Astrocyte of the hippocampus (primary cell): Measurements from ENCODE around the gene CCNYL1.
"Not testable (repeated sequence)": the region's sequence is repeated elsewhere in the genome, so short reads cannot be mapped to it uniquely, and the experiment has no call there.

ENCODE experiments used
- DNase-seq: peaks from one replicate; pipeline ENCODE4 v3.0.0; 2011; ENCODE audit warnings: low read depth, low spot score

The CCNYL1 gene

GRCh38 chr2:207710814-207711740, at the start of gene CCNYL1:
Gene CCNYL1 (plus strand): TSS chr2:207711640. CDS start chr2:207711897, 257 bp downstream.
- peak; percentile 100 for DNase-seq

DNA sequence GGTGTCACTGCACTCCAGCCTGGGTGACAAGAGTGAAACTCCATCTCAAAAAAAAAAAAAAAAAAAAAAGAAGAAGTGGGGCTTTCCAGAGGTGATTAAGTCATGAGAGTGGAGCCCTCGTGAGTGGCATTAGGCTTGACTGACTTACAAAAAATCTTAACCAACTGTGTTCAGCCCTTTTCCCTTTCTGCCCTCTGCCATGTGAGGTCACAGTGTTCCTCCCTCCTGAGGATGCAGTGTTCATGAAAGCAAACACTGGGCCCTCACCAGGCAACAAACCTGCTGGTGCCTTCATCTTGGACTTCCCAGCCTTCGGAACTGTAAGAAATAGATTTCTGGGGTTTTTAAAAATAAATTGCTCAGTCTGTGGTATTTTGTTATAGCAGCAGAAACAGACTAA, 49.2 kb upstream of the CCNYL1 start:
- DNase-seq: no peak

DNA sequence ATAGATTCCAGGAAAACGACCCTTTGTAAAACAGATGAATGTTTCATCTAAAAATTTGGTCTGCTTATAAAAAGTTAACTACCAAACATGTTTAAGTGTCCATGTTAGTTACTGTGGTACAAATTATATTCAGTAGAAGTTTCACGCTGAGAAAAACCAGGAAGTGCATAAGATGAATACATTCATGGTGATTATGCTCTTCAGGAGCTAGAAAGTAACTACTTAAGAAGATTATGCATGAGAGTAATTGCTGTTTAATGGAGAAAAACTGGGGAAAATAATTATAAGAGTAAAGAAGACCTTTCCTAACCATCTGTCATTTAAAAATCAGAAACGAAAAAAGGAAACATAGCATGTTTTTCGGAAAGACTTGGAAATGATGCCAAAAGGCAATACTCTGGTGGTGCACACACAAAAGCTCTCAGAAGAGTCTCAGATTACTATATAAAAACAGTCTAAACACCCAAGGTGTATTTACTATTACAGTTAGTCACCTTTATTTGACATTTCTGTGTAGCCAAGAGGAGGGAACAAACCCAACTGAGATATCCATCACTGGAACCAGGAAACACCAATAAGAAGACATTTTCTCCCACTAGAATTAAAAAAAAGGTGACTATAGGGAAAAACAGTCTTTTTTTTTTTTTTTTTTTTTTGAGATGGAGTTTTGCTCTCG, 47.4 kb upstream of the CCNYL1 start:
- DNase-seq: no peak

DNA sequence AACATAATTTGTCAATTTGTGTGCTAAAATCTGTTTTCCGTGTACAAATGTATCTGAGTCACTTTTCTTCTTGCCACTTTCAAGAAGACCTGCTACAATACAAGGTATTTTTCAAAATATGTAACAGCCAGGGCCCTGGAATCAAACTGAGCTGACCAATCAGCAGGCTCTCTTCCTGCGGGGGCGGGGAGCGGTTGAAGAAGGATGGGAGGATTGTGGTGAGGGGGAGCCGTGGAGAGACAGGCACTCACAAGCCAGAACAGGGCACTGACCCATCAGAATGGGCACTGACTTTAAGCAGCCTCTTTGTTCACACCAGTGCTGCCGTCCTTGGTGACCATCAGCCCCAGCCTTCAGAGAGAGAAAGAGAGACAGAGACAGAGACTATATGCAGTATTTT, 40.6 kb upstream of the CCNYL1 start:
- DNase-seq: no peak

- DNase-seq: no peak
Measured at GRCh38 chr2:207673431-207673830, 38.0 kb upstream of the CCNYL1 start.

DNA sequence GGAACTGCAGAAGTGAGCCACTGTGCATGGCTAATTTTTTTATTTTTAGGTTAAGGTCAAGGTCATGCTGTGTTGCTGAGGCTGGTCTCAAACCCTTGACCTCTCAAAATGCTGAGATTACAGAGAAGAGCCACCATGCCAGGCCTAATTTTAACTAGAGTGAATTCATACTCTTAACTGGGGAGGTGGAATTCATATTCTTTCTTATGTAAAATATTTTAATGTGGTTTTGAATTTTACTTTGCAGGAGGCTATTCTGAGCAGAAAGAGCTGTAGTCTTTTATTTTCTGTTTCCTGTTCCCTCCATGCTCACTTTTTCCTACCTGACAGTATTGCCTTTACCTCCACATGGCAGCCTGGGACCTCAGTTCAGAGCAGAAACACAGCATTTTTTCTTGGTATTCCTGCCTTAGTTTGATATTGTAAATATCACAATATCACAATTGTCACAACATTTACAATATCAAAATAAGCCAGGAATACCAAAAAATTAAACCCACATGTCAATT, 37.1 kb upstream of the CCNYL1 start:
- DNase-seq: no peak

DNA sequence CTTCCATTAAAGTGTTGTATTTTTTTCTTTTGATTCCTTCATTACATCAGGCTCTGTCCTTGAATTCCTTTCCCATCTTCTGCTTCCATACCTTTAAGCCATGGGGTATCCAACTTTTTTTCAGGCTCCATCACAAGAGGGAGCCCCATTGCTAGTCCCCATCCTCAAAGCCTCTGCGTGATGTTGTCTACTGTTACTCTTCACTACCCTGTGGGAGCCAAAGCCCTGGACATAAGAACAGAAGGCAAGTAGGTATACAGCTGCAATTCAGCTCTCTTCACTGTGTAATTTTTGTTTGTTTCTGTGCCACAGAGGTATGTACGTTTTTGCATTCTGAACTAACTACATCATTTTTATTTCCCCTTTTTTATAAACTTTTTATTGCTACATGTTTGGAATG, 36.6 kb upstream of the CCNYL1 start:
- no peak for DNase-seq

DNA sequence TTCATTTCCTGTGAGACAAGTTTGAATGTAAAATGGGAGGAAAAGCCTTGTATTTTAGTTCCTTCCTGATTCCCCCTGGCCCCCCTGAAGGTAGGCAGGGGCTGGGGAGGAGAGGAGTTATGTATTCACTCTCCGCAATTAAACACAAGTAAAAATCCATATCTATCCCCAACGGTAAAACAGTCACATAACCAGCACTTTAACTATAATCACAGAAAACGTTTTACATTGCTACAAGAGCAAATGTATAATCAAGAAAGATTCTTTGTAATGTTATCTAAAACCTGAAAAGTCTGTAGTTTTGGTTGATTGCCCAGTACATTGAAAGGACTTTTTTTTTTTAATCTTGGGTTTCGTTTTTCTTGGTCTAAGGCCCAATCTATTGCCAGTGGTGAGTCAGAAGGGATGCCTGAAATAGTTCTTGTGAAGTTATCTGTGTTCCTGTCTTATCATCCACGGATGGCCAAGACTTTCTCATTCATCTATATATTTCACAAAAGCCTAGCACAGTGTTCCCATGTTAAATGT, 34.5 kb upstream of the CCNYL1 start:
- DNase-seq: peak; percentile 84

GRCh38 chr2:207681431-207681830, 30.0 kb upstream of the CCNYL1 start:
- no peak for DNase-seq

- DNase-seq: no peak
Measured at GRCh38 chr2:207682557-207682956, 28.9 kb upstream of the CCNYL1 start.

DNA sequence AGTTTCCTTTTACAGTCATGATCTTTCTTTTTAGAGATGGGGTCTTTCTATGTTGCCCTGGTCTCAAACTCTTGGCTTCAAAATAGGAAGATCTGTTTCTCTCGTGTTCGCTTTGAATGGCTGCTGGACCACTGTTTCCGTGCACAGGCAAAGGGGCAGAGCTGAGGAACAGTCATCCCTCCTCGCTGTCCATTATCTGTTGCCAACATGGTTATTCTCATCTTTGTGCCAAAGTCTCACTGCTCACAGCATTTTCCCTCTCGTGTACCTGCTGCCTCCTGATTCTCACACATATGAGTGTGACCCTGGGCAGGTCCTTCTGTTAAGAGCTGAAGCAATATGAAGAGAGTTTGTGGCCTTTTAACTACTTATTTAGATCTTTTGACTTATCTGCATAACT, 28.0 kb upstream of the CCNYL1 start:
- peak; percentile 11 for DNase-seq

DNA sequence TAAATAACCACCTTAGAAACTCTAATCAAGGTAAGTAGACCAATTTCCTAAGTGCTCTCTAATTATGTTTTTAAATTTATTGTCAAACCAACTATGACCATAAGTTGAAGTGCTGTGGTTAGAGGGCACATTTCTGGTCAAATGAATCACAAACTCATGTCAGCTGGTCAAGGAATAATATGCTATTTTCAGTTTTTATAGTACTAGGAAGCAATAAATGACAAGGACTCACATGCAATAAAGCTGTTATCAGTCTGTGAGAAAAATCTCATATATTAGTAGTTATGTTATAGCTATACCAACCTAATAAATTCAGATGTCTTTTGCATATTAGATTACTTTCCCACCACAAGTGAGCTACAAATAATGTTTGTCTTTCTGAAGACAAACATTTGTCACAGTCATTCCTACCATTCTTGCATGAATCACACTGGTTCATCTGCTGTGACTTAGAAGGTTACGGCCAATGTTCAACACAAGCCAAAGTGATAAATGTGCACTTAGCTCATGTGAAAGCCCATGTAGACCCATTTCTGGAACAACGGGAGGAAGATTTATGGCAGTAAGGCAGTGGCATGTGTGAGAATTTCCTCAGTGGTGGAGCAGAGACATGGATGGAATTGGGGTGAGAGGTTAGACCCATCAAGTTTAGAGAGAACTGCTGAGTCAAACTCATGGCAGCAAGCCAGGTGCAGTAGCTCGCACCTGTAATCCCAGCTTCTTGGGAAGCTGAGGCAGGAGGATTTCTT, 27.4 kb upstream of the CCNYL1 start:
- peak; percentile 52 for DNase-seq

GRCh38 chr2:207686812-207687211, 24.6 kb upstream of the CCNYL1 start:
- DNase-seq: no peak

- no peak for DNase-seq
Measured at GRCh38 chr2:207688597-207688996, 22.8 kb upstream of the CCNYL1 start.

DNA sequence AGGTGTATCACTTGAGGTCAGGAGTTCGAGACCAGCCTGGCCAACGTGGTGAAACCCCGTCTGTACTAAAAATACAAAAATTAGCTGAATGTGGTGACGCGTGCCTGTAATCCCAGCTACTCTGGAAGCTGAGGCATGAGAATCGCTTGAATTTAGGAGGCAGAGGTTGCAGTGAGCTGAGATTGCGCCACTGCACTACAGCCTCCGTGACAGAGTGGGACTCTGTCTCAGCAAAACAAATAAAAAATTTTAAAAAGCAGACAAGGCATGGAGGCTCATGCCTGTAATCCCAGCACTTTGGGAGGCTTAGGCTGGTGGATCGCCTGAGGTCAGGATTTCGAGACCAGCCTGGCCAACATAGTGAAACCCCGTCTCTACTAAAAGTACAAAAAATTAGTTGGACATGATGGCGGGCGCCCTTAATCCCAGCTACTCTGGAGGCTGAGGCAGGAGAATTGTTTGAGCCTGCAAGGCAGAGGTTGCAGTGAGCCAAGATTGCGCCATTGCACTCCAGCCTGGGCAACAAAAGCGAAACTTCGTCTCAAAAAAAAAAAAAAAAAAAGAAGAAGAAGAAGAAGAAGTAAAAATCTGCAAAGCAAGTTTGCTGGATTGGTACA, 20.5 kb upstream of the CCNYL1 start:
- not testable (repeated sequence) for DNase-seq

GRCh38 chr2:207692206-207693065, 19.0 kb upstream of the CCNYL1 start:
- DNase-seq: peak; percentile 11

GRCh38 chr2:207693641-207694249, 17.7 kb upstream of the CCNYL1 start:
- DNase-seq: no peak

- peak; percentile 39 for DNase-seq
Measured at GRCh38 chr2:207694811-207695281, 16.6 kb upstream of the CCNYL1 start.

DNA sequence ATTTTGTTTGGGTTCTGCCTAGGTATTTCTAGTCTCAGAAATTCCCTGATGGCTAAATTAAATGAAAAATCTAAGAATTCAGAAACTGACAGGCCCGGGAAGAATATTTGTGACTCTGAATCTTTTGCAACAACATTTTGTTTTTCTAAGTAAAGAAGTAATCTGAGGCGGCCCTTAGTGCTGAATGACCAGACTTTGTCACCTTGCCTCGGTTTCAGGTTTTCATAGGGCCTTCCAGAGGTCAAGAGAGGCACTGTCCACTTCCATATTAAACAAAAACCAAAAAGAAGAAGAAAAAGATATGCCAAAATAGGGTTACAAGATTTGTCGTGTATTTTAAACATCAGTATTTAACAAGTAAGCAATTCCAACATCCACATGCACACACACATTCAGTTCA, 16.1 kb upstream of the CCNYL1 start:
- DNase-seq: no peak

DNA sequence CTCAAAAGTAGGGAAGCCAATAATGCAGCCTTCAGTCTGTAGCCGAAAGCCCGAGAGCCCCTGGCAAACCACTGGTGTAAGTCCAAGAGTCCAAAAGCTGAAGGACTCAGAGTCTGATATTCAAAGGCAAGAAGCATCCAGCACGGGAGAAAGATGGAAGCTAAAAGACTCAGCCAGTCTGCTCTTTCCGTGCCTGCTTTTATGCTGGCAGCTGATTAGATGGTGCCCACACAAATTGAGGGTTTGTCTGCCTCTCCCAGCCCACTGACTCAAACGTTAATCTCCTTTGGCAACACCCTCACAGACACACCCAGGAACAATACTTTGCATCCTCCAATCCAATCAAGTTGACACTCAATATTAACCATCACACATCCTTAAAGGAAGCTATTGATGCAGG, 14.5 kb upstream of the CCNYL1 start:
- not testable (repeated sequence) for DNase-seq
